Vagina (tissue), 2 donors: Measurements from ENCODE around the gene RBPJ.

Experiments used
- CTCF ChIP-seq, 3 experiments: fragments of 450-650 bp in 2 of 3; fragments of 200-600 bp in 1 of 3; sonication (generic) in 1 of 3; IDR thresholded peaks; one replicate each; pipeline ENCODE4 v1.5.1; 2017 to 2019; ENCODE audit warnings: antibody characterized with exemption in 3 of 3, mild to moderate bottlenecking in 2 of 3, moderate library complexity in 2 of 3
- POLR2AphosphoS5 ChIP-seq, 2 donors: sonication (generic); formaldehyde crosslinking; IDR thresholded peaks; one replicate each; pipeline ENCODE4 v1.9.0; 2017; ENCODE audit warnings: antibody characterized with exemption in 2 of 2, mild to moderate bottlenecking in 2 of 2, low read depth in 1 of 2; ENCODE audit not compliant: insufficient read depth in 1 of 2

DNA sequence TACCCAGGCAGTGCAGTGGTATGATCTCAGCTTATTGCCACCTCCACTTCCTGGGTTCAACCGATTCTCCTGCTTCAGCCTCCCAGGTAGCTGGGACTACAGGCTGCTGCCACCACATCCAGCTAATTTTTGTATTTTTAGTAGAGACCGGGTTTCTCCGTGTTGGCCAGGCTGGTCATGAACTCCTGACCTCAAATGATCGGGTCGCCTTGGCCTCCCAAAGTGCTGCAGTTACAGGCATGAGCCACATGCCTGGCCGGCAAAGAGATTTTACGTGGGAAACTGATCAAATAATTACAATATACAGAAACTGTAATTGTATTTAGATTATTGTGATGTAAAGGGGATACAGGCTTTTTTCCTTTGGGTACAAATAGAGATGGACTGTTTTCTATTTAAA, 33.7 kb downstream of the RBPJ start:
- TF ChIP-seq CTCF (IDR thresholded peaks at IDR 0.05) (no peak), POLR2AphosphoS5 (IDR thresholded peaks at IDR 0.05; ENCODE audit: insufficient read depth in 1 of 2, low read depth in 1 of 2) (no peak)
